DOHH2 (cell line): ENCODE results near the gene CPED1.

Experiments
- H3F3A ChIP-seq: fragments of 200-600 bp; sonication (generic), shearing (Covaris generic); 2 replicates; pipeline ENCODE4 v1.6.0; 2016; ENCODE audit warnings: antibody characterized with exemption, mild to moderate bottlenecking; ENCODE audit not compliant: control insufficient read depth, insufficient read depth
- H3K27ac ChIP-seq: fragments of 200-600 bp; sonication (generic); 2 replicates; pipeline ENCODE4 v1.5.1; 2014; ENCODE audit warnings: low read depth, mild to moderate bottlenecking, low read length, moderate library complexity
- H3K27me3 ChIP-seq: fragments of 200-600 bp; sonication (generic); 2 replicates; pipeline ENCODE4 v1.6.1; 2014; ENCODE audit warnings: mild to moderate bottlenecking, low read length, mixed read lengths; ENCODE audit not compliant: control insufficient read depth
- H3K36me3 ChIP-seq: fragments of 200-600 bp; sonication (generic); 2 replicates; pipeline ENCODE4 v1.6.1; 2014; ENCODE audit warnings: mild to moderate bottlenecking, low read length, moderate library complexity, mixed read lengths; ENCODE audit not compliant: control insufficient read depth
- H3K4me1 ChIP-seq: fragments of 200-600 bp; sonication (generic); 2 replicates; pipeline ENCODE4 v1.6.1; 2014; ENCODE audit warnings: mild to moderate bottlenecking, low read length, mixed read lengths; ENCODE audit not compliant: control insufficient read depth
- H3K4me2 ChIP-seq: fragments of 200-600 bp; sonication (generic); 2 replicates; pipeline ENCODE4 v1.6.0; 2014; ENCODE audit warnings: mild to moderate bottlenecking, low read length, moderate library complexity
- H3K4me3 ChIP-seq: fragments of 200-600 bp; sonication (generic); 2 replicates; pipeline ENCODE4 v1.5.1; 2014; ENCODE audit warnings: mild to moderate bottlenecking, low read length, mixed read lengths
- H3K79me2 ChIP-seq: fragments of 200-600 bp; sonication (generic); 2 replicates; pipeline ENCODE4 v1.6.1; 2014; ENCODE audit warnings: mild to moderate bottlenecking, low read length, mixed read lengths; ENCODE audit not compliant: control insufficient read depth
- H3K9me2 ChIP-seq: fragments of 200-600 bp; sonication (generic); replicated peaks from 2 replicates; pipeline ENCODE4 v1.6.1; 2014; ENCODE audit warnings: mild to moderate bottlenecking, low read length, mixed read lengths; ENCODE audit not compliant: control insufficient read depth
- H3K9me3 ChIP-seq: fragments of 200-600 bp; sonication (generic); 2 replicates; pipeline ENCODE4 v1.6.1; 2014; ENCODE audit warnings: antibody characterized with exemption, low read length, mixed read lengths; ENCODE audit not compliant: control insufficient read depth, insufficient read depth
- H4K20me1 ChIP-seq: fragments of 200-600 bp; sonication (generic); 2 replicates; pipeline ENCODE4 v1.6.0; 2014; ENCODE audit warnings: low read depth, mild to moderate bottlenecking, antibody characterized with exemption, low read length, moderate library complexity; ENCODE audit not compliant: control insufficient read depth, insufficient read depth
- EZH2phosphoT487 ChIP-seq: fragments of 200-600 bp; sonication (generic); IDR thresholded peaks from 2 replicates; pipeline ENCODE4 v1.6.1; 2017; ENCODE audit warnings: borderline replicate concordance, mild to moderate bottlenecking, antibody characterized with exemption, low read length, moderate library complexity, mixed read lengths
- TF ChIP-seq, protein P1 (sequence below): fragments of 200-600 bp; sonication (generic); IDR thresholded peaks from one replicate; pipeline ENCODE4 v1.5.1; 2014; ENCODE audit warnings: antibody characterized with exemption, mild to moderate bottlenecking, low read depth, low read length; ENCODE audit not compliant: poor library complexity, severe bottlenecking

CPED1 gene

DNA sequence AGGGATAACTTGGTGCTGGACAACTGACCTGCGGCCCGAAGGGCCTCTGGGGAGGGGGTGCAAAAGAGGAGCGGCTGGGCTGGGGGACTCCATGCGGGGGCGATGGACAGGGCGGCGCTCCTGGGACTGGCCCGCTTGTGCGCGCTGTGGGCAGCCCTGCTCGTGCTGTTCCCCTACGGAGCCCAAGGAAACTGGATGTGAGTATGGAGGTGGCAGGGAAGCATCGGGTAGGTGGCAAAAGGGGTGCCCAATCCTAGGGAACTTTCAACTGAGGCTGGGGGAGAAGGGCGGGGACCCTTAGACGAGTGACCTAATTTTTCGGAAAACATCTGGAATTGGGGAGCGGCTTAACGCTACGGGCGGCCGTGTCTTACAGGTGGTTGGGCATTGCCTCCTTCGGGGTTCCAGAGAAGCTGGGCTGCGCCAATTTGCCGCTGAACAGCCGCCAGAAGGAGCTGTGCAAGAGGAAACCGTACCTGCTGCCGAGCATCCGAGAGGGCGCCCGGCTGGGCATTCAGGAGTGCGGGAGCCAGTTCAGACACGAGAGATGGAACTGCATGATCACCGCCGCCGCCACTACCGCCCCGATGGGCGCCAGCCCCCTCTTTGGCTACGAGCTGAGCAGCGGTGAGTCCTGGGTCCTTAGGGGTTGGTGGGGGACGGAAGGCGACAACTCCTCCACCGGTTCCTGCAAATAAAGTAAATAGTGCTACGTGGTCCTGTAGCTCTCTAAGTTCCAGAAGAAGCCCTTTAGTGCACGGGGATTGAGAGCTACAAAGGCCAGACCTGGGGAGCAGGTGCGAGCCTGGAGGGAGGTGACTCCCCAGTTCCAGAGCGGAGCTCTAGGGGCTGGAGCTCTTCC is 340.9 kb downstream of the CPED1 start:
- TF ChIP-seq EZH2phosphoT487, result no peak
- TF ChIP-seq, protein P1, sequence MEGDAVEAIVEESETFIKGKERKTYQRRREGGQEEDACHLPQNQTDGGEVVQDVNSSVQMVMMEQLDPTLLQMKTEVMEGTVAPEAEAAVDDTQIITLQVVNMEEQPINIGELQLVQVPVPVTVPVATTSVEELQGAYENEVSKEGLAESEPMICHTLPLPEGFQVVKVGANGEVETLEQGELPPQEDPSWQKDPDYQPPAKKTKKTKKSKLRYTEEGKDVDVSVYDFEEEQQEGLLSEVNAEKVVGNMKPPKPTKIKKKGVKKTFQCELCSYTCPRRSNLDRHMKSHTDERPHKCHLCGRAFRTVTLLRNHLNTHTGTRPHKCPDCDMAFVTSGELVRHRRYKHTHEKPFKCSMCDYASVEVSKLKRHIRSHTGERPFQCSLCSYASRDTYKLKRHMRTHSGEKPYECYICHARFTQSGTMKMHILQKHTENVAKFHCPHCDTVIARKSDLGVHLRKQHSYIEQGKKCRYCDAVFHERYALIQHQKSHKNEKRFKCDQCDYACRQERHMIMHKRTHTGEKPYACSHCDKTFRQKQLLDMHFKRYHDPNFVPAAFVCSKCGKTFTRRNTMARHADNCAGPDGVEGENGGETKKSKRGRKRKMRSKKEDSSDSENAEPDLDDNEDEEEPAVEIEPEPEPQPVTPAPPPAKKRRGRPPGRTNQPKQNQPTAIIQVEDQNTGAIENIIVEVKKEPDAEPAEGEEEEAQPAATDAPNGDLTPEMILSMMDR, result no peak
- Histone ChIP-seq H3K9me3 (no peaks in the 10 kb centered on the region), H3K36me3 (no peaks in the 10 kb centered on the region), H3K4me2 (peak overlapping the region; percentile 54), H3F3A (no peaks in the 10 kb centered on the region), H4K20me1 (no peaks in the 10 kb centered on the region), H3K4me3 (peak overlapping the region; percentile 53), H3K4me1 (no peaks in the 10 kb centered on the region; the same call in 1 of the 2 replicates), H3K27me3 (peaks cover 39% of the 10 kb centered on the region), H3K79me2 (no peaks in the 10 kb centered on the region), H3K9me2 (no peaks in the 10 kb centered on the region), H3K27ac (no peak overlapping the region)

DNA sequence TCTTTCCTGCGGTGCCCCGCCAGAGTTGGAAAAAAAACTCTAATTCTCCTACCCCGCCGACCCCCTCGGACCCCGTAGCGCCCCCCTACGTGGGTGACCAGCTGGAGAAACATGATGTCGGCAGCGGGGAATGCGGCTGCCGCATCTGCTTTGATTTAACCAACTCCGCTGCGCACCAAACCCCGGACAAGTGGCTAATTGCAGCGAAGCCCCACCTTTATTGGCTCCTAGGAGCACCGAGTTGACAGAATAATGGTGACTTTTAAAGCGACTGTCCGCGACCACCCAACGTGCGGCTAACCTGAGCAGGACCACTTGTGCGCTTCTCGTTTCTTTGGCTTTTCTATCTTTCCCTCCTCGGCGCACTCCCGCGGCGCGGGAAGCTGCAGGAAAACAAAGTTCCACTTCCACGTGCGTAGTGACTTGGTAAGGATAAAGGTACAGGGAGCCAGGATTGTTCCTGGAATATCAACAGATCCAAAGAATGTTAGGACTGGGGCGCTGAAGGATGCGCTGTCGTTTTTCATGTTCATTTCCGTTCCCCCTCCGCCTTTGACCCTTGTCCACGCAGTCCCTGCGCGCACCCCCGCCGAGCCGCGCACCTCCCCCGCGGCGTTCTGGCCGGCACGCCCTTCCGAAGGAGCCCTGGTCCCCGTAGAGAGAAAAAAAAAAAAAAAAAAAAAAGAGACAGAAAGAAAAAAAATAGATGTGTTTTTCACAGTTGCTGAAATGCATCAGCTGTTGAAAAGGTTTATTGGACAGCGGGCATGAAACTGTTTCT is 341.7 kb downstream of the CPED1 start:
- Histone ChIP-seq H3K9me3 (no peaks in the 10 kb centered on the region), H3F3A (no peaks in the 10 kb centered on the region), H3K79me2 (no peaks in the 10 kb centered on the region), H3K27me3 (peaks cover 41% of the 10 kb centered on the region), H3K4me2 (peak overlapping the region; percentile 54), H3K4me3 (peak overlapping the region; percentile 53), H4K20me1 (no peaks in the 10 kb centered on the region), H3K27ac (no peak overlapping the region), H3K9me2 (no peaks in the 10 kb centered on the region), H3K36me3 (no peaks in the 10 kb centered on the region), H3K4me1 (no peaks in the 10 kb centered on the region; the same call in 1 of the 2 replicates)
- peak; percentile 88; the same call in 1 of the 2 replicates for TF ChIP-seq EZH2phosphoT487
- TF ChIP-seq, protein P1, result no peak

GRCh38 chr7:121331048-121331447 is 342.5 kb downstream of the CPED1 start:
- Histone ChIP-seq H3F3A (no peaks in the 10 kb centered on the region), H3K79me2 (no peaks in the 10 kb centered on the region), H4K20me1 (no peaks in the 10 kb centered on the region), H3K27ac (no peak overlapping the region), H3K4me2 (no peak overlapping the region), H3K27me3 (peaks cover 41% of the 10 kb centered on the region), H3K4me1 (no peaks in the 10 kb centered on the region; the same call in 1 of the 2 replicates), H3K9me3 (no peaks in the 10 kb centered on the region), H3K4me3 (no peak overlapping the region), H3K9me2 (no peaks in the 10 kb centered on the region), H3K36me3 (no peaks in the 10 kb centered on the region)
- no peak for TF ChIP-seq EZH2phosphoT487
- TF ChIP-seq, protein P1, result no peak
